Measurements from ENCODE around the gene TMEM54. TPM values are rescaled to one million over a fixed set of nuclear protein-coding genes. Genes with fewer than 3 reads are reported as not detected.

Gene TMEM54
- total and polyA plus RNA-seq, 10 of the 15 experiments (the other 5 are each of a cell fraction or from before 2014, with no cell fraction given): 0.07 to 0.94 (median 0.56) TPM; not detected in 1

DNA sequence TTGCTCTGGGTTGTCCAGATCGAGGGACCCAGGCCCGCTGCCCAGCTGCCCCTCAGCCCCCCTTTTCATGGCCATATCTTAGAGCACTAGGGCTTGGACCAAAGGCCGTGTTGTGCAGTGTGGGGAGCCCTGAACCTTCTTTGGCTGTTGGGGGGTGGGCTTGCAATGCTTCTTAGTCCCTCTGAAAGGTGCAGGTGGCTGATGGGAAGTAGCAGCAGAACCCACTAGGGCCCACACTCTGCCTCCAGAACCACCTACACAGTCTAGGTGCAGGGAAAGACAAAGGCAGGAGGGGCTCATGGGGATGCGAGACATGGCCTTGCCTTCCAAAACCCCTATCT is 17.2 kb downstream of the TMEM54 start:
- no TSS peak for BruUV-seq (replicated peaks)
- no peaks in the 10 kb centered on the region for H3K79me2 ChIP-seq (ENCODE audit: control insufficient read depth, insufficient read depth, low read length)
- ChIA-PET POLR2A (no interaction called here), SMC1A (ENCODE audit: uncharacterized antibody, unreplicated experiment) (no interaction called here), RAD21 (ENCODE audit: unreplicated experiment) (no interaction called here), CTCF (no interaction called here)
- DNase-seq (ENCODE audit: low read depth, low spot score) (no peak), FAIRE-seq (no peak), ATAC-seq (no peak)
- H3K27ac ChIP-seq (ENCODE audit: control insufficient read depth, insufficient read depth): no peak overlapping the region
- H3K4me3 ChIP-seq: no peak overlapping the region
- no peak overlapping the region for H3K4me2 ChIP-seq (ENCODE audit: control insufficient read depth, insufficient read depth)
- no peak overlapping the region for H3K9ac ChIP-seq (ENCODE audit: control insufficient read depth, insufficient read depth, low read length)
- H3K9me3 ChIP-seq (replicated peaks; ENCODE audit: control insufficient read depth, insufficient read depth, low read length): no peaks in the 10 kb centered on the region
- peaks cover 3 to 6% of the 10 kb centered on the region in 2 experiments; a peak in 3 of 4 replicates for H3K27me3 ChIP-seq (replicated peaks in 1 of 2; ENCODE audit: control insufficient read depth in 2 of 2, insufficient read depth in 2 of 2, low read length in 1 of 2)
- 20% methylated on average over 4 of the region's 4 CpGs for WGBS (ENCODE audit: insufficient coverage, insufficient replicate concordance, low lambda C conversion rate, missing lambda C conversion rate)
- in situ Hi-C loops (cut with MboI): no loop called here
- TF ChIP-seq ATF7 (IDR thresholded peaks at IDR 0.05; ENCODE audit: low read depth) (no peak), RFX5 (IDR thresholded peaks at IDR 0.05; ENCODE audit: low read depth, low read length) (no peak), STAT3 (IDR thresholded peaks at IDR 0.05; ENCODE audit: low read depth, low read length) (no peak), IKZF2 (IDR thresholded peaks at IDR 0.05) (no peak), MXI1 (IDR thresholded peaks at IDR 0.05; ENCODE audit: low read depth, low read length) (no peak), IKZF1 (conservative IDR thresholded peaks at IDR 0.05) (no peak)
- TF ChIP-seq, protein P1, sequence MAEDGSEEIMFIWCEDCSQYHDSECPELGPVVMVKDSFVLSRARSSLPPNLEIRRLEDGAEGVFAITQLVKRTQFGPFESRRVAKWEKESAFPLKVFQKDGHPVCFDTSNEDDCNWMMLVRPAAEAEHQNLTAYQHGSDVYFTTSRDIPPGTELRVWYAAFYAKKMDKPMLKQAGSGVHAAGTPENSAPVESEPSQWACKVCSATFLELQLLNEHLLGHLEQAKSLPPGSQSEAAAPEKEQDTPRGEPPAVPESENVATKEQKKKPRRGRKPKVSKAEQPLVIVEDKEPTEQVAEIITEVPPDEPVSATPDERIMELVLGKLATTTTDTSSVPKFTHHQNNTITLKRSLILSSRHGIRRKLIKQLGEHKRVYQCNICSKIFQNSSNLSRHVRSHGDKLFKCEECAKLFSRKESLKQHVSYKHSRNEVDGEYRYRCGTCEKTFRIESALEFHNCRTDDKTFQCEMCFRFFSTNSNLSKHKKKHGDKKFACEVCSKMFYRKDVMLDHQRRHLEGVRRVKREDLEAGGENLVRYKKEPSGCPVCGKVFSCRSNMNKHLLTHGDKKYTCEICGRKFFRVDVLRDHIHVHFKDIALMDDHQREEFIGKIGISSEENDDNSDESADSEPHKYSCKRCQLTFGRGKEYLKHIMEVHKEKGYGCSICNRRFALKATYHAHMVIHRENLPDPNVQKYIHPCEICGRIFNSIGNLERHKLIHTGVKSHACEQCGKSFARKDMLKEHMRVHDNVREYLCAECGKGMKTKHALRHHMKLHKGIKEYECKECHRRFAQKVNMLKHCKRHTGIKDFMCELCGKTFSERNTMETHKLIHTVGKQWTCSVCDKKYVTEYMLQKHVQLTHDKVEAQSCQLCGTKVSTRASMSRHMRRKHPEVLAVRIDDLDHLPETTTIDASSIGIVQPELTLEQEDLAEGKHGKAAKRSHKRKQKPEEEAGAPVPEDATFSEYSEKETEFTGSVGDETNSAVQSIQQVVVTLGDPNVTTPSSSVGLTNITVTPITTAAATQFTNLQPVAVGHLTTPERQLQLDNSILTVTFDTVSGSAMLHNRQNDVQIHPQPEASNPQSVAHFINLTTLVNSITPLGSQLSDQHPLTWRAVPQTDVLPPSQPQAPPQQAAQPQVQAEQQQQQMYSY (CRISPR knock-in tag; IDR thresholded peaks at IDR 0.05): no peak
- TF ChIP-seq, protein P2, sequence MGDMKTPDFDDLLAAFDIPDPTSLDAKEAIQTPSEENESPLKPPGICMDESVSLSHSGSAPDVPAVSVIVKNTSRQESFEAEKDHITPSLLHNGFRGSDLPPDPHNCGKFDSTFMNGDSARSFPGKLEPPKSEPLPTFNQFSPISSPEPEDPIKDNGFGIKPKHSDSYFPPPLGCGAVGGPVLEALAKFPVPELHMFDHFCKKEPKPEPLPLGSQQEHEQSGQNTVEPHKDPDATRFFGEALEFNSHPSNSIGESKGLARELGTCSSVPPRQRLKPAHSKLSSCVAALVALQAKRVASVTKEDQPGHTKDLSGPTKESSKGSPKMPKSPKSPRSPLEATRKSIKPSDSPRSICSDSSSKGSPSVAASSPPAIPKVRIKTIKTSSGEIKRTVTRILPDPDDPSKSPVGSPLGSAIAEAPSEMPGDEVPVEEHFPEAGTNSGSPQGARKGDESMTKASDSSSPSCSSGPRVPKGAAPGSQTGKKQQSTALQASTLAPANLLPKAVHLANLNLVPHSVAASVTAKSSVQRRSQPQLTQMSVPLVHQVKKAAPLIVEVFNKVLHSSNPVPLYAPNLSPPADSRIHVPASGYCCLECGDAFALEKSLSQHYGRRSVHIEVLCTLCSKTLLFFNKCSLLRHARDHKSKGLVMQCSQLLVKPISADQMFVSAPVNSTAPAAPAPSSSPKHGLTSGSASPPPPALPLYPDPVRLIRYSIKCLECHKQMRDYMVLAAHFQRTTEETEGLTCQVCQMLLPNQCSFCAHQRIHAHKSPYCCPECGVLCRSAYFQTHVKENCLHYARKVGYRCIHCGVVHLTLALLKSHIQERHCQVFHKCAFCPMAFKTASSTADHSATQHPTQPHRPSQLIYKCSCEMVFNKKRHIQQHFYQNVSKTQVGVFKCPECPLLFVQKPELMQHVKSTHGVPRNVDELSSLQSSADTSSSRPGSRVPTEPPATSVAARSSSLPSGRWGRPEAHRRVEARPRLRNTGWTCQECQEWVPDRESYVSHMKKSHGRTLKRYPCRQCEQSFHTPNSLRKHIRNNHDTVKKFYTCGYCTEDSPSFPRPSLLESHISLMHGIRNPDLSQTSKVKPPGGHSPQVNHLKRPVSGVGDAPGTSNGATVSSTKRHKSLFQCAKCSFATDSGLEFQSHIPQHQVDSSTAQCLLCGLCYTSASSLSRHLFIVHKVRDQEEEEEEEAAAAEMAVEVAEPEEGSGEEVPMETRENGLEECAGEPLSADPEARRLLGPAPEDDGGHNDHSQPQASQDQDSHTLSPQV (IDR thresholded peaks at IDR 0.05): no peak
- intact Hi-C loops (cut with micrococcal nuclease; ENCODE audit: unreplicated experiment): no loop called here
- no peaks in the 10 kb centered on the region for H3K36me3 ChIP-seq (ENCODE audit: control insufficient read depth in 2 of 2, insufficient read depth in 2 of 2, low read length in 1 of 2)
- no peaks in the 10 kb centered on the region for H3K4me1 ChIP-seq (ENCODE audit: control insufficient read depth, insufficient read depth, low read length)
- no peaks in the 10 kb centered on the region for H4K20me1 ChIP-seq (ENCODE audit: control insufficient read depth, insufficient read depth)
- H2AFZ ChIP-seq (ENCODE audit: control insufficient read depth, low read depth, low read length): no peak overlapping the region

Measured in GM12878 (cell line).